ENCODE measurements around the gene CPNE5.

Gene CPNE5

DNA sequence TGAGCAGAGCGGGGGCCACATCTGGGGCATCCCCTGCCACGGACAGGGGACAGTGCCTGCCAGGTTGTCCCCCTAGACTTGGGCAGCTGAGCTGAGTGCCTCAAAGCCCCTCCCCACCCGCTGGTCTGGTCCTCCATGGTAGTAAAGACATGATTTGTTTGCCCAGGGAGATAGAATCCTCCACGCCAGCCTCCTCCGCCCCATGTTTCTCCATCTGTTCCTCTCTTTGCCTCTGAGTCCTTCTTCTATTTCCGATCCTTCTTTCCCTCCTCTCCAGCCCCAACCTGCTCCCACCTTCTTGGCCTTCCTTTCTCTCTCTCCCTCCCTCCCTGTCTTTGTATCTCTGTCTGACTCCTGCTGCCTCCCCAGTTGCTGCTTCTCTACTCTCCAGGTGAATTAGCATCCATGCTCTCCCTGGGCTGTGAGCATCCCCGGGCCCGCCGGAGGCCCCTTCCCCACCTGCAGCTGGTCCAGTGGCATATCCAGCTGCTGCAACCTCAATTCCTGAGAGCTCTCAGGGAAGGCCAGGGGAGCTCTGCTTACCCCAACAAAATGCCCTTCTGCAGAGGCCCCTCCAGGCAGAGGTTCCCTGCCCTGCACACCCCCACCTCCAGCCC, 45.8 kb downstream of the CPNE5 start:
- DNase-seq (ENCODE audit: low read depth in 2 of 2): no peak

DNA sequence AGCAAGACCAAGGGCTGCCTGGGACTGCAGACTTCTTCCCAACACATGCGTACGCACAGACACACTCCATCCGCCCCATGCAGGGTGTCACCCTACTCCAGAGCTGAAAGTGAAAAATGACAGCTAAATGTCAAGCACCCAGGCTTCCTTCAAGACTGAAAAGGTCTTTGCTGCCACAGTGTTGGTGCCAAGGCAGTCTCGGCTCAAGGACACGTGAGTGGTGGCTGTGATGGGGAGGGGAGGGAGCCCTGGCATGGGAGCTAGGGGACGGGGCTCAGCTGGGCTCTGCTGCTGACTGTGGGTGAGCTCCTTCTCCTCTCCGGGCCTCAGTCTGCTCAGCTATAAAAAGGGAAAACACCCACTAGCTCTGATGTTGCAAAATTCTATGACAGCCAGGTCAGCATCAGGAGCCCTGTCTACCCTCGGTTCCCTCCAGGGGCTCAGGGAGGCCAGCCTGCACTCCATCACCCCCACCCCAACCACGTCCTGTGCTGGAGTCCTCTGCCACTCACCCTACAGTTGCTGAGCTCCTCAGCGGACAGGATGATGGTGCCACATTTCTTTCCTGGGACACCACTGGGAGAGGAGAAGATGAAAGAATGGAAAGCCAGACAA, 47.6 kb downstream of the CPNE5 start:
- DNase-seq (ENCODE audit: low read depth in 2 of 2): no peak

DNA sequence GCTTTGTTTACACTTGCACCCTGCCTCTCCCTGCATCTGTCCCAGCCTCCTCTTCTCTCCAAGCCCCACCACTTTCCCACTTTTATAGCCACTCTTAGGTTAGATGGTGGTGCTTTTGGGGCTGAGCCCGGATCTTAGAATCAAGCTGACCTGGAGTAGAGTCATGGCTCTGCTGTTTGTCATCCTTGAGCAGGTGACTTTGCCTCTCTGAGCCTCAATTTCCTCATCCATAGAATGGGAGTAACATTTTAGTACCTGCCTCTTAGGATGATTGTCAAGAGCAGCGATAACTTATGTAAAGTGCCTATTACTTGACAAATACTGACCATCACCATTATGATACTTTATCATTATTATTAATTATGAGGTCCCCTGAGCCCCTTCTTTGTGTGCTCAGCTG, 48.2 kb downstream of the CPNE5 start:
- DNase-seq (ENCODE audit: low read depth in 2 of 2): no peak

GRCh38 chr6:36788768-36789167, 50.5 kb downstream of the CPNE5 start:
- DNase-seq (ENCODE audit: low read depth in 2 of 2): no peak

- no peak for DNase-seq (ENCODE audit: low read depth in 2 of 2)
These were observed 51.1 kb downstream of the CPNE5 start for GRCh38 chr6:36788186-36788585.

DNA sequence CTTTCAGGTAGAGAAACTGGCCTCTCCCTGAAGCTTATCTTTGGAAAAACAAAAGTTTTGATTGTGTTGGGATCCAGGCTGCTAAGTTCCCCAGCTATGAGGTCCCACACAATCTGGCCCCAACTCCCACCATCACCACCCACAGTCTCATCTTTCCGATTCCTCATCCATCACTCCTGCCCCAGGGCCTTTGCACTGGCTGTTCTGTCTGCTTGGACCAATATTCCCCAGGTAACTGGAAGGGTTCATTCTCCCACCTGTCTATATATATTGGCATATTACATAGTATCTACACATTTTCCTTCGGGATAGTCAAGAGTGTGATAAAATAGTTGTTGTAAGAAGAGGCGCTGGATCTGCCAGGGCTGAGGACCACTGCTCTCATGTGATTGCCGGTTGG, 52.0 kb downstream of the CPNE5 start:
- DNase-seq (ENCODE audit: low read depth in 2 of 2): no peak

GRCh38 chr6:36786055-36786675, 53.1 kb downstream of the CPNE5 start:
- no peak for DNase-seq (ENCODE audit: low read depth in 2 of 2)

DNA sequence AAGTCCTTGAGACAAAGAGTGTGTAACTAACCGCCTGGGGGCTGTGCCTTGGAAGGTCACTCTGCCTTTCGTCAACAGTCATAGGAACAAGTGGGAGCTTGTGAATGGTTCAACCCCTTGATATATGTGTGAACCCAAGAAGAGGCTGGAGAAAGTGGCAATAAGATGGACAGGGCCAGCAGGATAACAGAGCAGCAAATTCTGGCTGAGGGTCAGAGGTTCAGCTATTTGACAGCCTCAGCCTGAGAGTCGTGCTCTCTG, 54.9 kb downstream of the CPNE5 start:
- DNase-seq (ENCODE audit: low read depth in 2 of 2): no peak

GRCh38 chr6:36783603-36784375, 55.5 kb downstream of the CPNE5 start:
- DNase-seq (ENCODE audit: low read depth in 2 of 2): no peak

DNA sequence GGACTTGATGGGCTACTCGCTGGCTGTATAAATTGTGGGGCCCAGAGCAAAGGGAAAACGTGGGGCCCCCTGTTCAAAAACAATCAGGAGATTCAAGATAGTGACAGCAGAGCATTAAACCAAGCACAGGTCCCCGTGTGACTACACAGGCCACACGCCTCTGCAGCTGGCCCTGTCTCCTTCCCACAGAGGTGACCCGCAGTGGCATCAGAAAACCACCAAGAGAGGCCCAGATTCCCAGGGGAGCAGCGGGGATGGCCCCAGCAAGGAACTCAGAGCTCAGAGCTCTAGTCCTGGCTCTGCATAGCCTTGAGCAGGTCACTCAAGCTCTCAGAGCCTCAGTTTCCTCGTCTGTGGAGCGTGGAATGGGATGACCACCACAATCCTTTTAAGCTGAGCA, 57.6 kb downstream of the CPNE5 start:
- DNase-seq (ENCODE audit: low read depth in 2 of 2): no peak

DNA sequence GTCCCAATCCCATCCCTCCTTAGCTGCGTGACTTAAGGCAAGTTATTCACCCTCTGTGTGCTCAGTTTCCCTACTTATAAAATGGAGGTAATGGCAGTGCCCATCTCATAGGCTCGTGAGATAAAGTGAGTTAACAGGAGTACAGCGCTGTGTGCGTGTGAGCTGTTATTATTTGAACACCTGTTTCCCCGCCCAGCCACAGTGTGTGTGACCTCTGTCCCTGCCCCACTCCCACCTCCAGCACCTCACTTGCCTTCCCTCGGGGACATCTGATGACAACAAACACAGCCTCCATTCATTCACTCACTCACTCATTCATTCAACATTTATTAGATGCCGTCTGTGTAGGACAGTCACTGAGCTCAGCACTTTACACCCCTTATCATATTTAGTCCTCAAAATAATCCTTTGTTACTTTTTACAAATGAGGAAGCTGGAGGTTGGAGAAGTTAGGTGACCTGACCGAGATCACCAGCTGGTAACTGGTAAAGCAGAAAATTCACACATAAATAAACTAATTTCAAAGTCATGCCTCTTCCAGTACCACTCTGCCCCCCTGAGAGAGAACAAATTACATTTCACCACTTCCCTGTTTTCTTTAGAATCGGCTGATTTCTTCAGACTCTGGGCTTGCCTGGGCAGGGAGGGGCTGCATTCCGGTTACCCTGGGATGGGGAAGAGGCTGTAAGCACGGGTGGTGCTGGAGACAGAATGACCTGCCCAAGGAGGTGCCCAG, 58.6 kb downstream of the CPNE5 start:
- DNase-seq (ENCODE audit: low read depth in 2 of 2): no peak

DNA sequence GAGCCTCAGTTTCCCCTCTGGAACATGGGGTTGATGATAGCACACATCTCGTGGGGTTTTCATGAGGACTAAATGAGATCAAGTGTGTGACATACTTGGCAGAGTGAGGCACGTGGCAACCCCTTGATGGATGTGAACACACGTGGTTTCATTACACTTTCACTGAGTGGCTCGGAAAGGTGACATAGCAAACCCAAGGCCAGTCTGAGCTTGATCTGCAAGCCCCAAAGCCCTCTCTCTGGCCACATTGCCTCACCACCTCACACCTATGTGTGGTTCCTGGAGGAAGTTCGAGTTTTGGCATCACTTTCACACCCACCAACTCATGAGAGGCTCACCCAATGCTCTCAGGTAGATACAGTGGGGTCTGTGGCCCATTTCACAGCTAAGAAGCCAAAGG, 60.0 kb downstream of the CPNE5 start:
- no peak for DNase-seq (ENCODE audit: low read depth in 2 of 2)

- DNase-seq (ENCODE audit: low read depth in 2 of 2): no peak
These were observed 61.4 kb downstream of the CPNE5 start for GRCh38 chr6:36777801-36778200.

DNA sequence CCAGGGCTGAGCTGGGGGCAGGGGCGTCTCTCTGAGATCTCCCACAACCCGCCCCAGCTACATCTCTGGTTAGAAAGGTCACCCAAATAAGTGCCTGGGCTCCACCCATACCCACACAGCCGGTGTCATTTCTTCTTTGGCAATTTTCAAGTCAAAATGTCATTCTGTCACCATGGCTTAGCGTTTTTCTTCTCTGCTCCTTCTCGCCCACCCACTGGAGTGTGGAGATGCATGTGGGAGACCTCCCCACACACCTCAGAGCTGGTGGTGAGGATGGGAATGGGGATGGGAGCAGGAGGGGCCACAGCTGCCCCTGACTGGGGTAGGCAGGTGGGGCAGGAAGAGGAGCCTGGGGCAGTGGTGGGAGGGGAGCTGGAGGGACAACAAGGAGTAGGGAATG, 63.1 kb downstream of the CPNE5 start:
- DNase-seq (ENCODE audit: low read depth in 2 of 2): no peak

GRCh38 chr6:36774331-36774730, 64.9 kb downstream of the CPNE5 start:
- DNase-seq (ENCODE audit: low read depth in 2 of 2): no peak

DNA sequence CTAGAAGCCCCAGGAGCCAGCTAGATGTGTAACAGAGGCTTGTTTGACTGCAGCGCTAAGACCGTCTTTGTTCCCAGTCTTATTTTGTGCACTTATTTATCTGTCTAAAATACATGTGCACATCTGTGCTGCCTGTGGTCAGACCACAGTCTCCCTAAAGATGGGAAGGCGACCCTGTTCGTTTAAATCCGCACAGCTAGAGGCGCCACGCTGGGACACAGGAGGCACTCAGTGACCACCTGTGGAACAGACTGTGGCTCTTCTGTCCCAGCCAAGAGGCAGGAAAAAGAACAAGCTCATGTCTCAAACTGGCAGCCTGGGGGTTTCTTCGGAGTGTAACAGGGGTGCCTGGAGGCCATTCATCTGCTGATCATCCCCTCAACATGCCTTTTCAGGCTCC, 66.8 kb downstream of the CPNE5 start:
- DNase-seq (ENCODE audit: low read depth in 2 of 2): no peak

- no peak for DNase-seq (ENCODE audit: low read depth in 2 of 2)
These were observed 68.1 kb downstream of the CPNE5 start for GRCh38 chr6:36771145-36771544.

DNA sequence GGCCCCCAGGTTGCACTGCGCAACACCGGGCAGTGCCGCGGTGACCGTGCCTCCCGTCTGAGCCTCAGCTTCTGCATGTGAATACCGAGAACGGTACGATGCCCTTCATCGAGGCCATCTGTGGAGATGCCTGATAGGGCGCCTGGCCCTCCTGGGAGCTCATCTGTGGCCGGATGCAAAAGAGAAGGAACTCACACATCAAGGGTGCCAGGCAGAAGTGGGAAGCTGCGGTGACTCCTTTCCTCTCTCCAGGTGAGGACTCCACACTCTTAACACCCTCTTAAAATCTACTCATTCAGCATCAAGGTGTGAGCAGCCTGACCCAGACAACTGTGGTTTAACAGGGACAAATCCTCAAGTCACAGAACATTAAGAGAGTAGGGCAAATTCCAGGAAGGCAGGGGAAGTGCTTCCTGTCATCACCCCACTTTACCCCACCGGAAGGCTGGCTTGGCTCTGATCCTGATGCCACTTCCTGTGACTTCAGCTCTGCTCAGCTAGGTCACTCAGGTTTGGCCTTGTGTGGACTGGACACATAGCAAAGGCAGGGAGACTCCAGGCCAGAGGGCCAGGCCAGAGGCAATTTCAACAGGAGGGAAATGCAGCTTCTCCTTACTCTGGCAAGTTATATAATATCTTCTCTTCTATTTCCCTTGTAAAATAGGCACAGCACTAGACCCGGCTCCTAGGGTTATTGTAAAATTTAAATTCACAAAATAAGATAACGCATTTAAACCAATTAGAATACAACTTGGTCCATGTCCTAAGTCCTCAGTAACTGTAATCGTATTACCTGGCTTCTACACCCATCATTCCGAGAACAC, 69.4 kb downstream of the CPNE5 start:
- DNase-seq (ENCODE audit: low read depth in 2 of 2): no peak

- no peak for DNase-seq (ENCODE audit: low read depth in 2 of 2)
These were observed 70.0 kb downstream of the CPNE5 start for GRCh38 chr6:36769183-36769675.

DNA sequence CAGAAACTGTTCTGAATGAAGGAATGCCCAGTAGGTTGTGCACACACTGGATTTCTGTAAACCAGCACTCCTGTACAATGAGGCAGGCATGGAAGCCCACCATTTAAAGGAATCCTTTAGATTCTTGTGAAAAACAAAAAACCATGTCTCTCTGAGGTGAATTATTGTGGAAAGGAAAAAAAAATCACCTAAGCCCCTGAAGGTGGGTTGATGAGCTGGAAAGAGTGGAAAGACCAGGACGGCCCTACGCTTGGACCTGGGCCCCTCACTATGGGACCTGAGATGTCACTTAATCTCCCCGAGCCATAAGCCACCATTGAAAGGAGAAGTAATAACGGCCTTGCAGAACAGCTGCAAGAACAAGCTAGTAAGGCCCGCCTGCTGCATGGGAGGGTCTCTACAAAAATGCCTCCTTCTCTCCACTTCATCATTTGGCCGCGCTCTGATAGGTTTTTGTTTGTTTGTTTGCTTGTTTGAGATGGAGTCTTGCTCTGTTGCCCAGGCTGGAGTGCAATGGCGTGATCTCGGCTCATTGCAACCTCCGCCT, 72.8 kb downstream of the CPNE5 start:
- DNase-seq (ENCODE audit: low read depth in 2 of 2): no peak

Data from stimulated activated CD4-positive, alpha-beta T cell treated with anti-CD3 and anti-CD28 coated beads, Interleukin-1b, Interleukin-23, amount 100 ng/mL, for 4 hours (primary cell).